HepG2 (cell line): ENCODE results near the gene BLOC1S2. TPM values are rescaled to one million over a fixed set of nuclear protein-coding genes. Genes with fewer than 3 reads are reported as not detected.

Experiments
- ATAC-seq: fragments of 200-7000 bp; cut with Tn5 transposase; 3 replicates; pipeline ENCODE4 v1.9.1; 2020; ENCODE audit warnings: mild to moderate bottlenecking, moderate library complexity
- BruUV-seq: library from RNA; stranded (reverse); fragments of 400-500 nt; replicated peaks from 2 replicates; lab custom pipeline; 2021; lab: Mats Ljungman, UMichigan
- CTCF ChIA-PET: fragments of 300-600 bp; formaldehyde crosslinking; extraction: SDS; loops from one replicate; lab custom pipeline; 2021; ENCODE audit warnings: low total read pairs, inconsistent platforms, low intra/inter-chr PET ratio; lab: Yijun Ruan, JAX
- POLR2A ChIA-PET: fragments of 350-600 bp; sonication (Branson Sonifier 250); formaldehyde crosslinking; loops from one replicate; lab custom pipeline; 2020; ENCODE audit warnings: antibody characterized with exemption, inconsistent platforms; lab: Yijun Ruan, JAX
- DNase-seq: peaks from one replicate; pipeline ENCODE4 v3.0.0-alpha.2; 2015; ENCODE audit warnings: low spot score
- FAIRE-seq: peaks from 3 replicates; lab custom pipeline; 2011; peaks lifted over from hg19 to GRCh38; lab: Jason Lieb, UNC
- H2AFZ ChIP-seq: one replicate; pipeline ENCODE4 v1.6.1; 2011; ENCODE audit warnings: low read length, inconsistent platforms
- H3K27ac ChIP-seq: fragments of 300-600 bp; 3 replicates; pipeline ENCODE4 v1.8.0; 2011; ENCODE audit warnings: mixed run types, mild to moderate bottlenecking, mixed read lengths, low read length, inconsistent platforms; ENCODE audit not compliant: insufficient read depth; ENCODE audit errors: extremely low read length
- H3K27me3 ChIP-seq, 2 experiments: fragments of 200-600 bp in 1 of 2; 2 replicates in 1 of 2; 3 replicates in 1 of 2; pipeline versions ENCODE4 v1.6.0 to v1.8.0; 2011; ENCODE audit warnings: low read length in 2 of 2, mild to moderate bottlenecking in 2 of 2, moderate library complexity in 2 of 2, inconsistent platforms in 1 of 2; ENCODE audit not compliant: insufficient read depth in 2 of 2, control insufficient read depth in 1 of 2
- H3K36me3 ChIP-seq, 2 experiments: fragments of 200-600 bp in 1 of 2; replicated peaks in 1 of 2; 2 replicates in 1 of 2; 3 replicates in 1 of 2; pipeline versions ENCODE4 v1.5.1 to v1.8.0; 2011; ENCODE audit warnings: low read length in 2 of 2, inconsistent platforms in 1 of 2; ENCODE audit not compliant: insufficient read depth in 2 of 2, control insufficient read depth in 1 of 2
- H3K4me1 ChIP-seq: 2 replicates; pipeline ENCODE4 v1.5.1; 2012; ENCODE audit warnings: low read length, inconsistent platforms; ENCODE audit not compliant: insufficient read depth
- H3K4me2 ChIP-seq: 2 replicates; pipeline ENCODE4 v1.6.0; 2011; ENCODE audit warnings: low read depth, low read length, inconsistent platforms
- H3K4me3 ChIP-seq, 3 experiments: fragments of 200-600 bp in 1 of 3; sonication (generic), shearing (Covaris generic) in 1 of 3; replicated peaks in 1 of 3; 2 replicates each; pipeline ENCODE4 v1.5.1; 2011 to 2016; ENCODE audit warnings: low read length in 3 of 3, inconsistent platforms in 2 of 3, low read depth in 2 of 3, mild to moderate bottlenecking in 2 of 3, control low read depth in 1 of 3, mixed read lengths in 1 of 3; ENCODE audit not compliant: insufficient read depth in 1 of 3
- H3K79me2 ChIP-seq: one replicate; pipeline ENCODE4 v1.6.1; 2011; ENCODE audit warnings: low read length, inconsistent platforms; ENCODE audit not compliant: insufficient read depth
- H3K9ac ChIP-seq: 2 replicates; pipeline ENCODE4 v1.6.0; 2011; ENCODE audit warnings: mild to moderate bottlenecking, low read depth, low read length, inconsistent platforms; ENCODE audit not compliant: insufficient read depth
- H3K9me3 ChIP-seq: 2 replicates; pipeline ENCODE4 v1.5.1; 2012; ENCODE audit warnings: mild to moderate bottlenecking, low read length
- H4K20me1 ChIP-seq: 2 replicates; pipeline ENCODE4 v1.6.0; 2011; ENCODE audit warnings: inconsistent platforms, mild to moderate bottlenecking, low read length, moderate library complexity; ENCODE audit not compliant: insufficient read depth
- ARID3A ChIP-seq: IDR thresholded peaks from 2 replicates; pipeline ENCODE4 v1.6.1; 2012; ENCODE audit warnings: low read depth, low read length, improper control_type of control experiment
- CEBPG ChIP-seq: IDR thresholded peaks from 2 replicates; pipeline ENCODE4 v1.6.1; 2016
- CTCF ChIP-seq: sonication (generic); formaldehyde crosslinking; IDR thresholded peaks from 2 replicates; pipeline ENCODE4 v1.5.0; 2020; ENCODE audit warnings: mild to moderate bottlenecking, missing genetic modification reagents, moderate library complexity
- GLMP ChIP-seq: sonication (generic); formaldehyde crosslinking; IDR thresholded peaks from 2 replicates; pipeline ENCODE4 v1.9.0; 2021; ENCODE audit warnings: missing genetic modification reagents, mild to moderate bottlenecking, borderline replicate concordance
- HMGXB4 ChIP-seq, 2 experiments: sonication (generic) in 1 of 2; formaldehyde crosslinking in 1 of 2; IDR thresholded peaks; 2 replicates each; pipeline versions ENCODE4 v1.4.0 to v1.6.1; 2018 to 2020; ENCODE audit warnings: missing genetic modification reagents in 2 of 2, borderline replicate concordance in 1 of 2, low read depth in 1 of 2, mild to moderate bottlenecking in 1 of 2, missing biosample characterization in 1 of 2
- IKZF1 ChIP-seq: fragments of 450-650 bp; IDR thresholded peaks from 2 replicates; pipeline ENCODE4 v1.7.1; 2016
- KDM5B ChIP-seq: sonication (generic); formaldehyde crosslinking; IDR thresholded peaks from 2 replicates; pipeline ENCODE4 v1.4.0; 2020; ENCODE audit warnings: missing genetic modification reagents, mild to moderate bottlenecking, borderline replicate concordance
- MIXL1 ChIP-seq: IDR thresholded peaks from 2 replicates; pipeline ENCODE4 v1.6.1; 2016
- RAD21 ChIP-seq: fragments of 450-650 bp; formaldehyde crosslinking; IDR thresholded peaks from 2 replicates; pipeline ENCODE4 v1.5.0; 2020; ENCODE audit warnings: mild to moderate bottlenecking
- RBM39 ChIP-seq: fragments of 200-400 bp; formaldehyde crosslinking; IDR thresholded peaks from one replicate; pipeline ENCODE4 v1.6.1; 2018; ENCODE audit warnings: antibody characterized with exemption, mild to moderate bottlenecking, low read depth, low read length; ENCODE audit not compliant: poor library complexity, severe bottlenecking
- SMC3 ChIP-seq: IDR thresholded peaks from 2 replicates; pipeline ENCODE4 v1.6.1; 2011; ENCODE audit warnings: low read length, improper control_type of control experiment
- STAG1 ChIP-seq: sonication (generic); formaldehyde crosslinking; IDR thresholded peaks from 2 replicates; pipeline ENCODE4 v1.4.0; 2020; ENCODE audit warnings: missing genetic modification reagents
- ZNF615 ChIP-seq: sonication (generic); formaldehyde crosslinking; IDR thresholded peaks from 2 replicates; pipeline ENCODE4 v1.5.0; 2020; ENCODE audit warnings: mild to moderate bottlenecking, missing genetic modification reagents, borderline replicate concordance
- WGBS: methylation state at CpG from one replicate; pipeline ENCODE4 v1.1.6; 2017; ENCODE audit warnings: low lambda C conversion rate; 5-methylcytosine and 5-hydroxymethylcytosine counted together
- in situ Hi-C: cut with HindIII; loops from 2 replicates; pipeline ENCODE4 v1.10.0; 2017; ENCODE audit warnings: low pct_unique_long_range_greater_than_20kb; ENCODE audit not compliant: extremely low pct_ligation_motif_present
- intact Hi-C: fragments of 100-400 bp; cut with micrococcal nuclease; formaldehyde crosslinking; loops from one replicate; pipeline ENCODE4 v1.10.0; 2022; ENCODE audit not compliant: unreplicated experiment
- polyA plus RNA-seq, 8 experiments: library from polyadenylated mRNA; depleted of rRNA in 3 of 8; stranded (reverse) in 7 of 8; unstranded in 1 of 8; fragments of >200 nt; fragmentation: Illumina TruSeq in 4 of 8; extraction: Trizol in 4 of 8; gene quantifications; 2 replicates each; pipeline versions ENCODE4 v1.2.1 to v1.2.3, GENCODE V29; 2011 to 2016; ENCODE audit warnings: low read depth in 4 of 8, missing spikeins in 1 of 8, mixed read lengths in 1 of 8; ENCODE audit not compliant: insufficient read depth in 1 of 8
- total RNA-seq, 5 experiments: library from RNA; depleted of rRNA; stranded (reverse); fragments of >200 nt; fragmentation: Illumina TruSeq; extraction: Trizol; gene quantifications; 2 replicates each; pipeline ENCODE4 v1.2.3, GENCODE V29; 2016; ENCODE audit warnings: low read depth in 1 of 5

BLOC1S2 gene
- total and polyA plus RNA-seq, 2 of the 13 experiments (the other 11 are each of a cell fraction or from before 2014, with no cell fraction given), result 22.3 to 64.4 TPM

- POLR2A ChIA-PET, result no interaction called here
These were observed 17.3 kb upstream of the BLOC1S2 start for GRCh38 chr10:100303724-100304319.

More at GRCh38 chr10:100303724-100304319, 17.3 kb upstream of the BLOC1S2 start:
- Histone ChIP-seq H3K79me2 (no peaks in the 10 kb centered on the region), H3K9me3 (no peaks in the 10 kb centered on the region), H3K27me3 (0 out of 5 replicates have a peak, but pooled peaks cover 0 to 6% of the 10 kb centered on the region in 2 experiments), H3K4me2 (no peak overlapping the region), H2AFZ (no peak overlapping the region), H3K9ac (no peak overlapping the region), H3K36me3 (no peaks in the 10 kb centered on the region), H3K4me1 (peaks cover 41% of the 10 kb centered on the region), H3K4me3 (no peak overlapping the region), H3K27ac (no peak overlapping the region), H4K20me1 (no peaks in the 10 kb centered on the region)
- CTCF ChIA-PET, result interaction anchor here (1.3 to 2.6 kb wide), 3 partner anchors 34 to 215 kb away, joined by 3 to 25 read pairs (median 3); partner anchors contain the start of gene SEC31B
- no TSS peak for BruUV-seq
- TF ChIP-seq RAD21 (CRISPR knock-in tag) (peak; percentile 52), SMC3 (peak; percentile 60), ZNF615 (no peak), HMGXB4 (CRISPR knock-in tag; IDR thresholded peaks at IDR 0.05; ENCODE audit: borderline replicate concordance in 1 of 2, low read depth in 1 of 2) (0 out of 4 replicates have a peak, but pooled peaks of 1 of the 2 experiments have one; percentile 23), MIXL1 (peak; percentile 30; the same call in 1 of the 2 replicates), KDM5B (CRISPR knock-in tag) (no peak), CEBPG (0 out of 2 replicates have a peak, but pooled peaks have one; percentile 9), CTCF (CRISPR knock-in tag) (peak; percentile 77), ARID3A (0 out of 2 replicates have a peak, but pooled peaks have one; percentile 24), RBM39 (no peak), STAG1 (CRISPR knock-in tag) (peak; percentile 77), GLMP (CRISPR knock-in tag) (no peak), IKZF1 (no peak)
- WGBS, result 16% methylated on average over 7 of the region's 7 CpGs
- peak; percentile 23 for DNase-seq
- intact Hi-C loops, result loop anchor here (1.0 to 2.0 kb wide), 2 partner anchors 35 to 129 kb away; no protein-coding TSS in a partner anchor
- peak; percentile 66; the same call in 2 of the 3 replicates for ATAC-seq
- in situ Hi-C loops, result no loop called here
- peak; percentile 93 for FAIRE-seq
